Psoas muscle (tissue), 8 donors: ENCODE results near the gene C6orf89. TPM values are rescaled to one million over a fixed set of nuclear protein-coding genes. Genes with fewer than 3 reads are reported as not detected.

ENCODE experiments used
- ATAC-seq, 4 donors: fragments of 200-7000 bp; cut with Tn5 transposase; one replicate each; pipeline ENCODE4 v1.9.1; 2020; ENCODE audit warnings: moderate library complexity in 3 of 4, mild to moderate bottlenecking in 2 of 4
- DNase-seq, 2 donors: peaks; one replicate each; pipeline ENCODE4 v3.0.0-alpha.2; 2020
- H3K27ac ChIP-seq: fragments of 200-600 bp; one replicate; pipeline ENCODE4 v1.8.0; 2022
- H3K27me3 ChIP-seq, 3 donors: fragments of 200-600 bp in 1 of 3; one replicate each; pipeline versions ENCODE4 v1.6.1 to v1.8.0; 2013 to 2022; ENCODE audit warnings: low read length in 2 of 3, mild to moderate bottlenecking in 2 of 3, moderate library complexity in 1 of 3; ENCODE audit not compliant: insufficient read depth in 3 of 3
- H3K36me3 ChIP-seq, 2 donors: fragments of 200-600 bp in 1 of 2; one replicate each; pipeline versions ENCODE4 v1.6.1 to v1.8.0; 2013 to 2022; ENCODE audit warnings: low read depth in 1 of 2, mild to moderate bottlenecking in 1 of 2, moderate library complexity in 1 of 2; ENCODE audit not compliant: insufficient read depth in 1 of 2
- H3K4me1 ChIP-seq: fragments of 200-600 bp; one replicate; pipeline ENCODE4 v1.8.0; 2022
- H3K4me3 ChIP-seq: fragments of 200-600 bp; one replicate; pipeline ENCODE4 v1.8.0; 2022; ENCODE audit warnings: mild to moderate bottlenecking
- H3K9me3 ChIP-seq: fragments of 200-600 bp; one replicate; pipeline ENCODE4 v1.8.0; 2022
- WGBS, 3 donors: extraction: QIAGEN DNeasy Blood & Tissue Kit; methylation state at CpG; one replicate each; pipeline versions ENCODE4 v1.1.6 to v1.1.7; 2013; 5-methylcytosine and 5-hydroxymethylcytosine counted together
- intact Hi-C, 2 donors: fragments of 100-400 bp; cut with DNase I; formaldehyde crosslinking; loops; one replicate each; pipeline versions ENCODE4 v1.11.0 to v1.14.2; 2022
- polyA plus RNA-seq, 3 donors: library from polyadenylated mRNA; stranded (reverse); fragments of 200-250 nt; gene quantifications; one replicate each; pipeline ENCODE4 v1.2.3, GENCODE V29; 2013
- total RNA-seq, 4 donors: library from RNA; stranded (reverse); fragmentation: NEBNext Ultra II Directional in 2 of 4; extraction: Animal tissue kit (Norgen Biotek cat#: 25700) in 2 of 4; gene quantifications; one replicate each; pipeline versions ENCODE4 v1.2.1 to v1.2.4, GENCODE V29; 2021 to 2023
- TF ChIP-seq, protein P1 (sequence below): fragments of 200-600 bp; IDR thresholded peaks from one replicate; pipeline ENCODE4 v1.8.0; 2022; ENCODE audit warnings: antibody characterized with exemption
- donor health status: healthy with polysubstance abuse.
- donor health status: DM: no; HTN: no; CAD: no; lungs with moderate emphysema.
- donor health status: Bipolar disorder and iron deficiency.
- donor health status: healthy.
- donor health status: DM: yes; HTN: yes; CAD: no.
- donor health status: DM: no; HTN: no; CAD: no.
- donor health status: DM: no; HTN: no; CAD: no.
- donor health status: DM: yes; HTN: yes; CAD: no.

C6orf89 gene
- total and polyA plus RNA-seq, 7 donors, result 23.2 to 56.3 (median 49.6) TPM

DNA sequence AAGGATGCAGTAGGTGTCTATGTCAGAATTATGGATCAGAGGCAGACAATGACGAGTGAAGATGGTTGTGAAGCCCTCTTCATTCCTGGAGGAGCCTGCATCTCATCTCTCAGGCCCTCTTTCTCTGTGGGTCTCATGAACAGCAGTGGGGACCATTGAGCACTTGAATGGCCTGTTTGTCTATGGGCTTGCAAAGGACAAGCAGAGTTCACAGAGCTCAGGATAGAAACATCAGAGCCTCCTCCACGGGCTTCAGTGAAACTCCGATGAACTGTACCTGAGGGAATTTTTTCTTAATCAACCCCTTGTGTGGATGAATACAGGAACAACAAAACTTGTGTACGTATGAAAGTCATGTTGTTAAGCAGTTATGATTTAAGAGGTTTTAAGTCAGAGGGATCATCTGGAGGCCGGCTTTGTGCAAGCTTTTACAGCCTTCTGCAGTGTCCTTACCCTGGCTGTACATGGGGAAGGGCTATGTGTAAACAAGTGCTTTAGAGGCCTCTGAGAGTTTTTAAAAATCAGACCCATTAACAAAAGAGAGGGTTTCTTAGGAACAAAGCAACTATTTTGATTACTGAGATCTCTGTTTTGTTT, 39.1 kb downstream of the C6orf89 start:
- peaks cover 5 to 66% of the 10 kb centered on the region in 2 donors for H3K36me3 ChIP-seq
- WGBS, 3 donors, result 83 to 85% (median 84%) methylated on average over 5 of the region's 5 CpGs
- TF ChIP-seq, protein P1, sequence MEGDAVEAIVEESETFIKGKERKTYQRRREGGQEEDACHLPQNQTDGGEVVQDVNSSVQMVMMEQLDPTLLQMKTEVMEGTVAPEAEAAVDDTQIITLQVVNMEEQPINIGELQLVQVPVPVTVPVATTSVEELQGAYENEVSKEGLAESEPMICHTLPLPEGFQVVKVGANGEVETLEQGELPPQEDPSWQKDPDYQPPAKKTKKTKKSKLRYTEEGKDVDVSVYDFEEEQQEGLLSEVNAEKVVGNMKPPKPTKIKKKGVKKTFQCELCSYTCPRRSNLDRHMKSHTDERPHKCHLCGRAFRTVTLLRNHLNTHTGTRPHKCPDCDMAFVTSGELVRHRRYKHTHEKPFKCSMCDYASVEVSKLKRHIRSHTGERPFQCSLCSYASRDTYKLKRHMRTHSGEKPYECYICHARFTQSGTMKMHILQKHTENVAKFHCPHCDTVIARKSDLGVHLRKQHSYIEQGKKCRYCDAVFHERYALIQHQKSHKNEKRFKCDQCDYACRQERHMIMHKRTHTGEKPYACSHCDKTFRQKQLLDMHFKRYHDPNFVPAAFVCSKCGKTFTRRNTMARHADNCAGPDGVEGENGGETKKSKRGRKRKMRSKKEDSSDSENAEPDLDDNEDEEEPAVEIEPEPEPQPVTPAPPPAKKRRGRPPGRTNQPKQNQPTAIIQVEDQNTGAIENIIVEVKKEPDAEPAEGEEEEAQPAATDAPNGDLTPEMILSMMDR, result no peak

DNA sequence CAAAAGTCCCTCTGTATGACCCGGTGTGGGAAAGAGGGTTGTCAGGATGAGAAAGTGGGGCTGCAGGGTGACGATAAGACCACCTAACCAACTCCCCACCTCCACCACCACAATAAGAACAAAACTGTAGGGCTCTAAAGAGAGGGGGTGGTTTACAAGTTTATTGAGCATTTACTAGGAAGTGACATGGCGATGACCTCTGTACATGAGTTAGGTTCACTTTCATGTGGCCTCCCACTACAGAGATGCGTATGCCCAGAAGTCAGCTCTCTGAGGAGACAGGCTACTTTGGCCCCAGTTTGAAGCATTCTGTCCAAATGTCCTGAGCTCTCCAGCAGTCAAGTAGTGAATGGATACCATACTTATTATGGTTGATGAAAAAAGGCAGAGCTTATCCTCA, 40.1 kb downstream of the C6orf89 start:
- intact Hi-C loops, result loop anchor here (5.0 kb wide), 3 partner anchors 39 to 56 kb away; partner anchors contain the start of gene C6orf89 (in 1 of the 2)
- Histone ChIP-seq H3K27me3 (no peaks in the 10 kb centered on the region), H3K36me3 (peaks cover 5 to 57% of the 10 kb centered on the region in 2 donors), H3K4me1 (peaks cover 36% of the 10 kb centered on the region), H3K4me3 (no peak overlapping the region), H3K9me3 (no peaks in the 10 kb centered on the region), H3K27ac (peak overlapping the region; percentile 23)
- 93 to 96% (median 95%) methylated on average over 4 of the region's 4 CpGs for WGBS, 3 donors
- no peak for ATAC-seq
- no peak for DNase-seq
- TF ChIP-seq, protein P1, result no peak

More for the DNA sequence above, 39.1 kb downstream of the C6orf89 start:
- Histone ChIP-seq H3K4me3 (no peak overlapping the region), H3K9me3 (no peaks in the 10 kb centered on the region), H3K4me1 (peaks cover 35% of the 10 kb centered on the region), H3K27me3 (no peaks in the 10 kb centered on the region), H3K27ac (no peak overlapping the region)
- intact Hi-C loops, result loop anchor here (5.0 kb wide), 3 partner anchors 38 to 57 kb away; partner anchors contain the start of gene C6orf89 (in 1 of the 2)
- DNase-seq, result no peak
- ATAC-seq, result no peak

DNA sequence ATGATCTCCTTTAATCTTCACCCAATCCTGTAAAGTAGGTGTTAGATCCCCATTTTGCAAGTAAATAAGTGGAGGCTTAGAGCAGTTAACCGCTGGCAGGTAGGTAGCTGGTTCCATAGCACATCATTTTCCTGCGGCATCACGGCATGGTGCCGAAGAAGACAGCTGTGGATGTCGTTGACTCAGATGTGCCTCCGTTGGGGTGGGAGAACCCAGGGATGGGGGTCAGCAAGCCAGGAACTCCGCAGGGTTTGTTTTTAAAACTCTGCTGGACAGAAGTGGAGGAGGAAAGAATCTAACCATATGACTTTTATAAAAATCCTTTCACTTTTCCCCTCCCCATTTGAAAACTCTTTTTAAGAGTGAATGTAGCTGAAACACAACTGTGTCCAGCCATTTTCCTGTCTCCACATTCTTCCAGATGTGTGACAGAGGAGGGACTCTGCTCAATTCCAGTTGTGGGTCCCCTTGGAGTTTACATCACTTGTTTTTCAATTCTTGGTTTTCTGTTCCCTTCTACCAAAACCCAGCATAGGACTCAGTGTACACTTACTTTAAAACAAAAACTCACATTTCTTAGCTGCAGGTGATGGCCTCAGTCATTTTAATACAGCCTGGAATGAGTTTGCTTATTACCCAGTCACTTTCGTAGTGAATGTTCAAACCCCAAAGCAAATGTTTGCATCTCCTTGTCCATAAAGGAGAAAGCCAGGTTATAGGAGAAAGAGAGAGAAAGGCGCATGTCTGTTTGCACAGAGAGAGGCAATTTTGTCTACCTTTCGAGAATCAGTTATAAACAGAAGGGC, 41.2 kb downstream of the C6orf89 start:
- Histone ChIP-seq H3K4me3 (no peak overlapping the region), H3K27me3 (no peaks in the 10 kb centered on the region), H3K9me3 (no peaks in the 10 kb centered on the region), H3K27ac (peak overlapping the region; percentile 84), H3K4me1 (peaks cover 36% of the 10 kb centered on the region), H3K36me3 (peaks cover 5 to 46% of the 10 kb centered on the region in 2 donors)
- no peak for ATAC-seq
- DNase-seq, result no peak
- 56 to 68% (median 68%) methylated on average over 10 of the region's 10 CpGs for WGBS, 3 donors
- TF ChIP-seq, protein P1, result no peak
- intact Hi-C loops, result loop anchor here (5.0 kb wide), 3 partner anchors 40 to 55 kb away; partner anchors contain the start of gene C6orf89 (in 1 of the 2)

DNA sequence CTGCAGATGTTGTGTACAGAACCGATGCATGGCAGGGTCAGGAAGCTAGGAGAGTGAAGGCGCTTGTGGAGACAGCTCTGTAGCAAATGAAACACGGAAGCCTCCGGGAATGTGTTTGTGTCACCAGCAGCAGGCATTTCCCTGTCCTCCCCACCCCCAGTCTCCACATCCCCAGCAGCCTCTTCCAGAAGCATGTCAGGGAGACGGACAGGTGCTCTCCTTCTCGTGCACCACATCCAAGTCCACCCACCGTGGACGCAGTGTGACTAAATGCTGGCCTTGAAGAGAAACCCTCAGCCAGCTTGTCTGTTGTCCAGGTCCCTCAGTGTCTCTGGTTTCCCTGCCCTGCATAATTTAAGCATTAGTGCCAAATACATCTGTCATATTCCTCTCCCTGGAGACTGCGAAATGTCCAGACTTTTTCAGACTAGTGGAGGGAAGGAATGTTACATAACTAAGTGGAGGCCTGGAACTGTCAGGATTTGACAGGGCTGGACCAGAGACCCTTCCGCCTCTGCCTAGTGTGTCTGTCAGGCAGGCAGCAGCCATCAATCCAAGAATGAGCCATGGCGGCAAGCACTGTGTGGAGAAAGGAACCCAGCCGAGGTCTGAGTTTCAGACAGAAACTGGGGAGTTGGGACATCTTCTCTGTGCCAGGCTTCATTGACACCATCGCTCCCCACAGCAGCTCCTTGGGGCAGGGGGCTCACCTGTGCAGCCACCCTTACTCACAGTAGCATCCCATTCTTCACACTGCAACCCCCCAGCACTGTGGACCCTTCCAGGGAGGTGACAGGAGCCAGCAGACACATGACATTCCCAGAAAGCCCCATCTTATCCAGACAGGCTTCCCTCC, 42.2 kb downstream of the C6orf89 start:
- peak overlapping the region; percentile 84 for H3K27ac ChIP-seq
- DNase-seq (peak; percentile 79 to 86), ATAC-seq (peak; percentile 89 to 95 (median 92))
- WGBS, 3 donors, result 22 to 31% (median 26%) methylated on average over 13 of the region's 13 CpGs
- peaks cover 36% of the 10 kb centered on the region for H3K4me1 ChIP-seq
- peaks cover 5 to 35% of the 10 kb centered on the region in 2 donors for H3K36me3 ChIP-seq
- TF ChIP-seq, protein P1, result no peak
- H3K9me3 ChIP-seq, result no peaks in the 10 kb centered on the region
- no peaks in the 10 kb centered on the region for H3K27me3 ChIP-seq
- peak overlapping the region; percentile 26 for H3K4me3 ChIP-seq
- intact Hi-C loops, result loop anchor here (5.0 kb wide), 3 partner anchors 41 to 54 kb away; partner anchors contain the start of gene C6orf89 (in 1 of the 2)
